Activated CD4-positive, alpha-beta memory T cell treated with anti-CD3 and anti-CD28 coated beads for 36 hours (primary cell): ENCODE data around the gene ATG5. TPM values are rescaled to one million over a fixed set of nuclear protein-coding genes. Genes with fewer than 3 reads are reported as not detected.
A peak's percentile ranks its signal among the peaks of the same experiment; 100 is the strongest.

Experiments used
- CTCF ChIA-PET: fragments of 350-600 bp; sonication (Branson Sonifier 250); formaldehyde crosslinking; loops from one replicate; lab custom pipeline; 2021; ENCODE audit warnings: antibody characterized with exemption, inconsistent platforms; lab: Charles Lee
- POLR2A ChIA-PET: fragments of 350-600 bp; sonication (Branson Sonifier 250); formaldehyde crosslinking; loops from one replicate; lab custom pipeline; 2021; ENCODE audit warnings: antibody characterized with exemption; lab: Charles Lee
- DNase-seq: peaks from one replicate; pipeline ENCODE4 v3.0.0-alpha.2; 2020
- H3K27ac Mint-ChIP-seq: one replicate; pipeline ENCODE4 v1.8.0; 2021; ENCODE audit warnings: mixed read lengths
- H3K27me3 Mint-ChIP-seq: one replicate; pipeline ENCODE4 v1.8.0; 2021; ENCODE audit warnings: mixed read lengths
- H3K36me3 Mint-ChIP-seq: one replicate; pipeline ENCODE4 v1.8.0; 2021; ENCODE audit warnings: mixed read lengths
- H3K4me1 Mint-ChIP-seq: one replicate; pipeline ENCODE4 v1.8.0; 2021; ENCODE audit warnings: low read depth, mixed read lengths
- H3K4me3 Mint-ChIP-seq: one replicate; pipeline ENCODE4 v1.8.0; 2021; ENCODE audit warnings: mild to moderate bottlenecking, mixed read lengths
- H3K9me3 Mint-ChIP-seq: one replicate; pipeline ENCODE4 v1.8.0; 2021; ENCODE audit warnings: mixed read lengths
- intact Hi-C: fragments of 100-400 bp; cut with micrococcal nuclease; formaldehyde crosslinking; loops from one replicate; pipeline ENCODE4 v1.15.1; 2023
- total RNA-seq, 2 experiments: library from RNA; stranded (reverse); gene quantifications; one replicate each; pipeline ENCODE4 v1.2.3, GENCODE V29; 2021

The ATG5 gene
- total RNA-seq, 2 experiments from 2014 or later: 29.2 TPM

- Mint-ChIP-seq H3K27me3 (no peaks in the 10 kb centered on the region), H3K27ac (peak overlapping the region; percentile 33), H3K4me1 (peaks cover 8% of the 10 kb centered on the region), H3K9me3 (no peaks in the 10 kb centered on the region), H3K4me3 (no peak overlapping the region), H3K36me3 (no peaks in the 10 kb centered on the region)
- intact Hi-C loops: no loop called here
- CTCF ChIA-PET: no interaction called here
- peak; percentile 63 for DNase-seq
- POLR2A ChIA-PET: no interaction called here
Measured at GRCh38 chr6:106134906-106135634, 190.5 kb downstream of the ATG5 start.

Other genes with a start within 250 kb of the ATG5 start
- 10 to 100 TPM; 70.9 to 78.9 TPM for gene PRDM1, start 239.4 kb downstream of the ATG5 start, total RNA-seq
- gene CRYBG1, start 35.0 kb upstream of the ATG5 start, total RNA-seq: 10 to 100 TPM; 38.4 to 39.3 TPM